ENCODE results near the gene NONO.
"Not testable (repeated sequence)": the region's sequence is repeated elsewhere in the genome, so short reads cannot be mapped to it uniquely, and the experiment has no call there.

NONO gene

GRCh38 chrX:71291381-71291780 is 7.9 kb downstream of the NONO start:
- DNase-seq (ENCODE audit: low spot score): no peak

GRCh38 chrX:71292669-71293365 is 9.4 kb downstream of the NONO start:
- DNase-seq (ENCODE audit: low spot score): no peak

- DNase-seq (ENCODE audit: low spot score): no peak
These were observed 13.4 kb downstream of the NONO start for GRCh38 chrX:71296806-71297205.

GRCh38 chrX:71298119-71298518 is 14.7 kb downstream of the NONO start:
- DNase-seq (ENCODE audit: low spot score): no peak

GRCh38 chrX:71300064-71300463 is 16.6 kb downstream of the NONO start:
- DNase-seq (ENCODE audit: low spot score): not testable (repeated sequence)

- not testable (repeated sequence) for DNase-seq (ENCODE audit: low spot score)
These were observed 17.1 kb downstream of the NONO start for GRCh38 chrX:71300495-71300894.

GRCh38 chrX:71301195-71301924 is 17.9 kb downstream of the NONO start, which contains the start of gene ITGB1BP2:
TSS of gene ITGB1BP2 (plus strand) at chrX:71301750. CDS start at chrX:71301807, 57 bp downstream.
- no peak for DNase-seq (ENCODE audit: low spot score)

- no peak for DNase-seq (ENCODE audit: low spot score)
These were observed 19.2 kb downstream of the NONO start for GRCh38 chrX:71302461-71303213.

GRCh38 chrX:71304561-71304960 is 21.1 kb downstream of the NONO start:
- DNase-seq (ENCODE audit: low spot score): no peak

GRCh38 chrX:71315917-71316316 is 32.5 kb downstream of the NONO start:
- no peak for DNase-seq (ENCODE audit: low spot score)

GRCh38 chrX:71316959-71317358 is 33.5 kb downstream of the NONO start:
- not testable (repeated sequence) for DNase-seq (ENCODE audit: low spot score)

GRCh38 chrX:71320126-71320525 is 36.7 kb downstream of the NONO start:
- DNase-seq (ENCODE audit: low spot score): no peak

GRCh38 chrX:71321731-71322130 is 38.3 kb downstream of the NONO start:
- no peak for DNase-seq (ENCODE audit: low spot score)

- not testable (repeated sequence) for DNase-seq (ENCODE audit: low spot score)
These were observed 41.0 kb downstream of the NONO start for GRCh38 chrX:71324452-71324851.

- no peak for DNase-seq (ENCODE audit: low spot score)
These were observed 43.0 kb downstream of the NONO start for GRCh38 chrX:71326394-71326793.

- DNase-seq (ENCODE audit: low spot score): not testable (repeated sequence)
These were observed 65.8 kb downstream of the NONO start for GRCh38 chrX:71349151-71349665.

GRCh38 chrX:71349867-71350266 is 66.4 kb downstream of the NONO start:
- not testable (repeated sequence) for DNase-seq (ENCODE audit: low spot score)

All from RKO (cell line).